DMS53 treated with DMSO at 0.1 percent for 48 hours (cell line): ENCODE data around the gene TECPR2.
A peak's percentile ranks its signal among the peaks of the same experiment; 100 is the strongest.
"Not testable (repeated sequence)": the region's sequence is repeated elsewhere in the genome, so short reads cannot be mapped to it uniquely, and the experiment has no call there.

Experiments used
- DNase-seq: peaks from one replicate; lab custom pipeline; 2025; ENCODE audit not compliant: unreplicated experiment; lab: John Stamatoyannopoulos, UW

TECPR2 gene

DNA sequence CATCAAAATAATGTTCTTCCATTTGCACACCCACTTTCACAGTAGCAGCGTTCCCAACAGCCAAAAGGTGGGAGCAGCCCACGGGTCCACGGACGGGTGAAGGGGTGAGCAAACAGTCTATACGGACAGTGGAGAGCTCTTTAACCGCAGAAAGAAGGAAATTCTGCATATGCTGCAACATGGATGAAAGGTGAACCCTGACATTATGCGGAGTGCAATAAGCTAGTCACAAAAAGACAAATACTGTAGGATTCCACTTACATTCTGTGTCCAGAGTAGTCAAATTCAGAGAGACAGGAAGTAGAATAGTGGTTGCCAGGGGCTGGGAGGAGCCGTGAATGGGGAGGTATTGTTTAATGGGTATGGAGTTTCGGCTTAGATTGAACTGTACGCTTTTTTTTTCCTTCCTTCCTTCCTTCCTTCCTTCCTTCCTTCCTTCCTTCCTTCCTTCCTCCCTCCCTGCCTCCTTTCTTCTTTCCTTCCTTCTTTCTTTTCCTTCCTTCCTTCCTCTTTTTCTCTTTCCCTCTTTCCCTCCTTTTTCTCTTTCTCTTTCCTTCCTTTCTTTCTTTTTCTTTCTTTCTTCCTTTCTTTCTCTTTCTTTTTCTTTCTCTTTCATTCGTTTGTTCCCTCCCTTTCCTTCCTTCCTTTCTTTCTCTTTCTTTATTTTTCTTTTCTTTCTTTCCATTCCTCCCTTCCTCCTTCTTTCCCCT lies 162.6 kb downstream of the TECPR2 start:
- peak; percentile 39 for DNase-seq

DNA sequence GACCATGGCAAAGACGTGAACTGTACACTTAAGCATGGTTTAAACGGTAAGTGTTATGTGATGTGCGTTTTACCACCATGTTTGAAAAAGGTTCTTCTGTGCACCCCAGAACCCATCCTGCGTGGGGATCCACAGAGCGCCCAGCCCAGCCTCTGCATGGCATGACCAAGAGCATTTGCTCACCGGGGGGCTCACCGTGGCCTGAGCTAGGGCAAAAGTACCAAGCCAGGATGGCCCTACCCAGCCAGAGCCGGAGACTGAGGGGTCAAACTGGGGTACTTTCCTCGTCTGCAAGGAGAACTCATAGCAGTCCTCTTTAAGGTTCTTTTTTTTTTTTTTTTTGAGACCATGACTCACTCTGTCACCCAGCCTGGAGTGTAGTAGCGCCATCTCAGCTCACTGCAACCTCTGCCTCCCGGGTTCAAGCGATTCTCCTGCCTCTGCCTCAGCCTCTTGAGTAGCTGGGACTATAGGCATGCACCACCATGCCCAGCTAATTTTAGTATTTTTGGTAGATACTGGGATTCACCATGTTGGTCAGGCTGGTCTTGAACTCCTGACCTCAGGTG lies 163.3 kb downstream of the TECPR2 start:
- DNase-seq = no peak

- no peak for DNase-seq
These were observed 165.9 kb downstream of the TECPR2 start for GRCh38 chr14:102528431-102529170.

DNA sequence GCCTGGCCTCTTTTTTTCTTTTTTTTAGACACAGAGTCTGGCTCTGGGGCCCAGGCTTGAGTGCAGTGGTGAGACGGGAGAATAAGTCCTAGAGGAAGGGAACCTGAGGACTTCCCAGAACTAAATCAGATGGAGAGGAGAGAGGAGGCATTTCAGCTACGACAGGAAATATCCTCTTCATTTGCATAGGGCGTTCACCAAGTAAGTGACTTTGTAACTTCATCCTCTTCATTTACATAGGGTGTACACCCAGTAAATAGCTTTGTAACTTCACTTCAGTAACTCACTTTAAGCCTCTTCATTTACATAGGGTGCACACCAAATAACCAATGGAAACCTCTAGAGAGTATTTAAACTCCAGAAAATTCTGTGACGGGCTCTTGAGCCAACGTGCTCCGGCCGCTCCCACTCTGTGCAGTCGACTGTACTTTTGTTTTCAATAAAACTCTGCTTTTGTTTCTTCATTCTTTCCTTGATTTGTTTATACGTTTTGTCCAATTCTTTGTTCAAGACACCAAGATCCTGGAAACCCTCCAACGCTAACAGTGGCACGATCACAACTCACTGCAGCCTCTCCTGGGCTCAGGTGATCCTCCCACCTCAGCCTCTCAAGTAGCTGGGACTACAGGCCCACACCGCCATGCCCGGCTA lies 168.2 kb downstream of the TECPR2 start:
- no peak for DNase-seq

DNA sequence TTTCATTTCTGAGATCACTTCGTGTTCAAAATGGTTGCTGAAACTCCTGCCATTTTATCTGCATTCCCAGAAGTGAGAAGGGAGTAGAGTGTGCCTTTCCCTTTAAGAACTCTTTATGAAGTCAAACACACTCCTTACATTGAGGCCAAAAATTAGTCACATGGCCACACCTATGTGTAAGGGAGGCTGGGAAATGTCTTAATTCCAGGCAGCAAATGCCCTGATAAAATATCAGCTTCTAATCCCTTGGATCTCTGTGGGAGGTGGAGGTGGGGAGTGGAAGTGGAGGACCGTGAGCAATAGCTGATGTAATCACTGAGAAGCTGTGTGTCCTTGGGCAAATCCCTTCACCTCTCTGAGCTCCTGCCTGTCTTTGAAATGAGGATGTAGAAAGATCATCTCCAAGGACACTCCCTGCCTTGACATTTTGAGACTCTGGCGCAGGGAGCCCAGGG lies 169.5 kb downstream of the TECPR2 start:
- DNase-seq = no peak

DNA sequence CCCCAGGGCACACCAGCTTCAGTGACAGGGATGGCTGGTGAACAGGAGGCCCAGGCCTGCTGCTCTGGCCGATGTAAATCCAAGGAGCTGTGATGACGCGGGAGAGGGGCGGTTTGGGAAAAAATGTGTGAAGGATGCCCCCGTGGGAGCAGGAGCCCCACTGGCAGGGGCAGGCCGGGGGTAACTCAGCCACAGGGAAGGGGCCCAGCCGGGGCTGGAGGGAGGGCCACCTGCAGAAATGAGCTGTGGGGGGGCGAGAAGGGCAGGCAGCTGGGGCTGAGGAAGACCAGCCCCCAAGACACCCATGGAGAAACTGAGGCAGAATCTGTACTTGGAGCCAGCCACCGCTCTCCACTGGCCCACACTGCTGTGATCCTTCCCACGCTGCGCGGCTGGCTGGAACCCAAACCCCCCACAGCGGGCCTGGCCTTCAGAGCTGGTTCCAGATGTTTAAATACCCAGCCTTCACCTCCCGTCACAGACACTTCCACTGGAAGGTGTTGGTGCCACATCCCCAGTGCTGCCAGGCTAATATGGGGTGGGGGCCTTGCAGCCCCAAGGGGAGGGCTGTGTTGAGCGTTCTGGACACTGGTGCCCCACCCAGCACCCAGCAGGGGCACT lies 175.3 kb downstream of the TECPR2 start:
- no peak for DNase-seq

DNA sequence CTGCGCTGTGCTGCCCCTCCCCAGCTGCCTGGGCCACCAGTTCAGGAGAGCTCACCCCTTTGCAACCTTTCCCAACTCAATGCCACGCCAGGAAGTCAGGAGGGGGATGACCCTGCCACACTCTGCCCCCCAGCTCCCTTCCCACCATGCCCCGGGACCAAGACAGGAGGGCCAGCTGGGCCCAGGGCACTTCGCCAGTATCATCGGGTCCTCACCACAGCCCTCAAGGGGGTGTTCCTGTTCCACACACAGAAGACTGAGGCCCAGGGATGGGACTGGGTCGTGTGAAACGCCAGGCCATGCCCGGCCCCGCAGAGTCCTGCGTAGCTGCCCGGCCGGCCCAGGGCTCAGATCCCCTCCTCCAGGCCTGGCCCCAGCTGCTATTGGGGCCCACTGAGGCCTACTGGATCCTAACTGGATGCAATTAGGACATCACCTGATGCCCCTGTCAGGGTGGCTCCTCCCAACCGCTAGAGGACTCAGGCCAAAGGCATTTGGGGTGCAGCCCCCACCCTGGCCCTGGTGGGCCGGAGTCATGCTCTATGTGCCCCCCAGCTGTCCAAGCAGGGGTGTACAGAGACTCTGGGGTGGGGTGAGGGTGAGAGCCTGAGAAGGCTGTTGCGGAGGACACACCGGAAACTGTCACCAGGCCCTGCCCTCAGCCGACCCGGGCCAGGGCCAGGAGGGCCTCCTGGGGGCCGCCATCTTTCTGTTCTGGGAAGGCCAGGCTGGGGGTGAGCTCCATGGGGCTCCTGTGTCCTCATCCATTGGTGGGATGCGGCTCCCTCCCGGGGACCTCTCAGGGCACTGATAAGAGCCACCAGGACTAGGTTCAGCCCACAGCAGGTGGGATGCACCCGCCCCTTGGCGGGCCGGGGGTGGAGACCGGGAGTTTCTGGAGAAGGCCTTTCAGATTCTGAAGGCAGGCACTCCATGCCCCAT lies 176.1 kb downstream of the TECPR2 start:
- no peak for DNase-seq

- DNase-seq = no peak
These were observed 177.0 kb downstream of the TECPR2 start for GRCh38 chr14:102539544-102540314.

- DNase-seq = no peak
These were observed 177.7 kb downstream of the TECPR2 start for GRCh38 chr14:102540315-102541028.

GRCh38 chr14:102541029-102541491 lies 178.3 kb downstream of the TECPR2 start:
- not testable (repeated sequence) for DNase-seq

- no peak for DNase-seq
These were observed 179.0 kb downstream of the TECPR2 start for GRCh38 chr14:102541771-102542170.

DNA sequence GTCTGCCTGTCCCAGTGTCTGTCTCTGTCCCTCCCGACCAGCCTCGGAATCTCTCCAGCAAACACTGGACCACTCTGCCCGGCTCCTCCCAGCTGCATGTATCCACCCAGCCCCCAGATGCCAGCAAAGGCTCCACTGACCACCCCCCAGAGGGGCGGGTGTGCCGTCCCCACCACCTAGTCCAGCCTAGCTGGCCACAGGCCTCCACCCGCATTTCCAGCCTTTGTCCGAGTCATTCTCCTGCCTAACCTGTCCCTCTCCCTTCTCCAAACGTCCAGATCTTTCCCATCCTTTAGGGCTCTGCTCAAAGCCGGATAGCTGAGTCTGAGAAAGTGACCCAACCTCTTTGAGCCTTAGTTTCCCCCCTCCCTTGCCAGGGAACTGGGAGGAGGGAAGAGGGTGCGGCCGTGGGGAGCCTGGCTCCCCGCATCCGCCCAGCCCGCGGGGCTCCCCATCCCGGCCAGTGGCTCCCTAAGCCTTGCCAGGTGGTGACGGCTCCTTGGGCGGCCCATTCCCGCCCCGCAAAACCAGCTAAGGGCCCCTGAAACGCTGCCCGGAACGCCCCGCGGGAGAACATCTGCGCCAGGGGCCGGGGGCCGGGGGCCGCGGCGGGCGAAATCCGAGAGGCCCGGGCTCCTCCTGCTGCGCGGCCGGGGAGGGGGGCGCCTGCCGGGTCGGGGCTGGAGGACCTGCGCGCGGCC lies 181.5 kb downstream of the TECPR2 start:
- no peak for DNase-seq

DNA sequence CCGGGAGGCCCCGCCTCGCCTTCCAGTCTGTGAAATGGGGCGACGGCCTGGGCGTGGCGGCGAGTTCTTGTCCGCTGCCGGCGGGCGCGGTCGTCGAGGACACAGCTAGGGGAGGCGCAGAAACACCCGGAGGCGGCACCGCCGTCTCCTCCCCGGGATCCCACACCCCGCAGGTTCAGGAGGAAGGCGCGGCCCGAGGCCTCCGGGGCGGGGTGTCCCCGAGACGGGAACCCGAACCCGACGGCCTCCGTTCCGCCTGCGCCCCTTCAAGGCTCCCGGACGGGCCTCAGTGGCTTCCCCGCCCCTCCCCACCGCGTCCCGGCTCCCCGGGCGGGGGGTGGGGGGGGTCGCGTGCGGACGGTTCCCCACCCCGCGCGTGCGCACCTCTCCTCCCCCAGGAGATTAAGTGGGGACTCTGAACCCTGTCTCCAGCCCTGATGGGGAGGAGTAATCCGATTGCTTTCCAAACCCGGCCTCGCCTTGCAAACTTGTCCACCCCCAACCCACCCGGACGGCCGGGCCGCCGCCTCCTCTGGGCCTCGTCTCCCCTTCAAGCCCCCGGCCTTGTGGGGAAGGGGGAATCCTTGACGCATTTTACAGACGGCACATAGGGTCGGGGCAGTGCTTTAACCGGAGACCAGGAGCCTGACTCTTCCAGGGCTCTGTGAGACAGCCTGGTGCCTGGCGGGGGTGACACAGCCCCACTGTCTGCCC lies 182.2 kb downstream of the TECPR2 start:
- DNase-seq = no peak

- DNase-seq = no peak
These were observed 182.9 kb downstream of the TECPR2 start for GRCh38 chr14:102545461-102546265.

- DNase-seq = no peak
These were observed 186.0 kb downstream of the TECPR2 start for GRCh38 chr14:102548616-102549240.

DNA sequence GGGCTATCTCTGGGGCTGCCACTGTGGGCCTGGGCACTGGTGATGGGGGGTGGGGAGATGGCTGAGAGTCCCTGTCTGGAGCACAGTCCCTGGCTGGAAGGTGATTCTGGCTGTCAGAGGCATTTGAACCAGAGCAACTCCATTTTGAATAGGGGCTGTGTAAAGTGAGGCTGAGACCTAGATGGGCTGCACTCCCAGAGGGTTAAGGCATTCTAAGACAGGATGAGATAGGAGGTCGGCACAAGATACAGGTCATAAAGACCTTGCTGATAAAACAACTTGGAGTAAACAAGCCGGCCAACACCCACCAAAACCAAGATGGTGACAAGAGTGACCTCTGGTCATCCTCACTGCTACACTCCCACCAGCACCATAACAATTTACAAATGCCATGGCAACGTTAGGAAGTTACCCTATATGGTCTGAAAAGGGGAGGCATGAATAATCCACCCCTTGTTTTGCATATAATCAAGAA lies 188.2 kb downstream of the TECPR2 start:
- not testable (repeated sequence) for DNase-seq
